ENCODE measurements around the gene WSB1. TPM values are rescaled to one million over a fixed set of nuclear protein-coding genes. Genes with fewer than 3 reads are reported as not detected.

The WSB1 gene
- total and polyA plus RNA-seq, 9 of the 15 experiments (the other 6 are each of a cell fraction or from before 2014, with no cell fraction given), result 22.8 to 229 (median 81.1) TPM

DNA sequence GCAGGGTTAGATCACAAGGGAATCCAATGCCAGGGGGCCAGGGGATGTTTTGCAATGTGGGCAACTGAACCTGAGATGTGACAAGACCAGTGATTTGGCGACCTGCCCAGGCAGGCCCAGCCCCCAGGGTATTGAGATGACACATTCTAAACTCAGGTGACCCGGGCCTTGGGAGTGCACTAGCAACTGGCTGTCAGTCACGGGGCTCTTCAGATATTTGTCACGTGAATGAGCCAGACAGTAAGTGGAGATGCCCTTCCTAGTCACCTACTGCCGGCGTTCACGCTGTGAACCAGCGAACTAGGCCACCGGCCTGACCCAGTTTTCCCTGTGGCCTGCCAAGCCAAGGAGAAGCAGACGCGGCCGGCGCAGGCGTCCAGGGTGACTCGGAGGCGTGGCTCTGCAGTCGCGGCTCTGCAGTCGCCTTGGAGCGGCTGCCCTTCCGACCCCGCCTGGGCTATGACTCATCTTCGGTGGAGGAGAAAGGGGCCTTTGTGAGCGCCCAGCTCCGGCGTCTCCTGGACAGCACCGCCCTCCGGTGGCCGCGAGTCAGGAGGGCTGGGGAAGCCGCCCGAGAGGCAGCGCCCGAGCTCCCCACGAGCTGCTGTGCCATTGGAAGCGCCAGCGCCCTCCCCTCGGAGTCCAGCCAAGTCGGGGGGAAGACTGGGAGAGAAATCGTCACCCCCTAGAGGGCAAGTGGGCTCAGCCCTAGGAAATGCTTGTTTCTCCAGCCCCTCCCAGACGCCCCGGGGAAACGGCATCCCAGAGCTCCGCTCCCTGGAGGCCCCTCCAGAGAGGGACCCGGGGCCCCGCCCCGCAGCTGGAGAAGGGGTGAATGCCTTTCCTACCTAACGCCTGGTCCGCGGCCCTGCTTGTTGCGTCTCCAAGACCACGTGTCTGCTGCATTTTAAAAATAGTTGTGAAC is 38.8 kb downstream of the WSB1 start (continued):
- TF ChIP-seq SRF (CRISPR knock-in tag; IDR thresholded peaks at IDR 0.05) (peak in 1 of 2 experiments; percentile 63; a peak in 2 of 4 replicates), BCOR (IDR thresholded peaks at IDR 0.05) (no peak; the same call in 1 of the 2 replicates), ZSCAN29 (IDR thresholded peaks at IDR 0.05) (no peak), ZEB2 (IDR thresholded peaks at IDR 0.05) (0 out of 2 replicates have a peak, but pooled peaks have one; percentile 51), ZNF239 (CRISPR knock-in tag; IDR thresholded peaks at IDR 0.05) (0 out of 2 replicates have a peak, but pooled peaks have one; percentile 41), ETV6 (IDR thresholded peaks at IDR 0.05; ENCODE audit: borderline replicate concordance in 1 of 2, low read depth in 2 of 2, low read length in 1 of 2) (0 out of 4 replicates have a peak, but pooled peaks of 1 of the 2 experiments have one; percentile 19), ETV6 (CRISPR knock-in tag; IDR thresholded peaks at IDR 0.05; ENCODE audit: borderline replicate concordance) (no peak), WHSC1 (IDR thresholded peaks at IDR 0.05; ENCODE audit: low read length) (no peak), MTA3 (IDR thresholded peaks at IDR 0.05; ENCODE audit: borderline replicate concordance) (peak; percentile 71; the same call in 1 of the 2 replicates), SP1 (CRISPR knock-in tag; IDR thresholded peaks at IDR 0.05) (peak; percentile 78)
- TF ChIP-seq, protein P1, sequence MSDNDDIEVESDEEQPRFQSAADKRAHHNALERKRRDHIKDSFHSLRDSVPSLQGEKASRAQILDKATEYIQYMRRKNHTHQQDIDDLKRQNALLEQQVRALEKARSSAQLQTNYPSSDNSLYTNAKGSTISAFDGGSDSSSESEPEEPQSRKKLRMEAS (CRISPR knock-in tag; IDR thresholded peaks at IDR 0.05), result peak; percentile 73
- TF ChIP-seq, protein P2, sequence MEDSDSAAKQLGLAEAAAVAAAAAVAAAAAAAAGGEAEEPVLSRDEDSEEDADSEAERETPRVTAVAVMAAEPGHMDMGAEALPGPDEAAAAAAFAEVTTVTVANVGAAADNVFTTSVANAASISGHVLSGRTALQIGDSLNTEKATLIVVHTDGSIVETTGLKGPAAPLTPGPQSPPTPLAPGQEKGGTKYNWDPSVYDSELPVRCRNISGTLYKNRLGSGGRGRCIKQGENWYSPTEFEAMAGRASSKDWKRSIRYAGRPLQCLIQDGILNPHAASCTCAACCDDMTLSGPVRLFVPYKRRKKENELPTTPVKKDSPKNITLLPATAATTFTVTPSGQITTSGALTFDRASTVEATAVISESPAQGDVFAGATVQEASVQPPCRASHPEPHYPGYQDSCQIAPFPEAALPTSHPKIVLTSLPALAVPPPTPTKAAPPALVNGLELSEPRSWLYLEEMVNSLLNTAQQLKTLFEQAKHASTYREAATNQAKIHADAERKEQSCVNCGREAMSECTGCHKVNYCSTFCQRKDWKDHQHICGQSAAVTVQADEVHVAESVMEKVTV (CRISPR knock-in tag; IDR thresholded peaks at IDR 0.05), result peak; percentile 89
- TF ChIP-seq, protein P3, sequence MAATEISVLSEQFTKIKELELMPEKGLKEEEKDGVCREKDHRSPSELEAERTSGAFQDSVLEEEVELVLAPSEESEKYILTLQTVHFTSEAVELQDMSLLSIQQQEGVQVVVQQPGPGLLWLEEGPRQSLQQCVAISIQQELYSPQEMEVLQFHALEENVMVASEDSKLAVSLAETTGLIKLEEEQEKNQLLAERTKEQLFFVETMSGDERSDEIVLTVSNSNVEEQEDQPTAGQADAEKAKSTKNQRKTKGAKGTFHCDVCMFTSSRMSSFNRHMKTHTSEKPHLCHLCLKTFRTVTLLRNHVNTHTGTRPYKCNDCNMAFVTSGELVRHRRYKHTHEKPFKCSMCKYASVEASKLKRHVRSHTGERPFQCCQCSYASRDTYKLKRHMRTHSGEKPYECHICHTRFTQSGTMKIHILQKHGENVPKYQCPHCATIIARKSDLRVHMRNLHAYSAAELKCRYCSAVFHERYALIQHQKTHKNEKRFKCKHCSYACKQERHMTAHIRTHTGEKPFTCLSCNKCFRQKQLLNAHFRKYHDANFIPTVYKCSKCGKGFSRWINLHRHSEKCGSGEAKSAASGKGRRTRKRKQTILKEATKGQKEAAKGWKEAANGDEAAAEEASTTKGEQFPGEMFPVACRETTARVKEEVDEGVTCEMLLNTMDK (IDR thresholded peaks at IDR 0.05; ENCODE audit: borderline replicate concordance, insufficient read depth, low read depth, low read length, poor library complexity, severe bottlenecking), result peak; percentile 34
